K562 (cell line): ENCODE results near the gene HSPB6.

Experiments used
- BRD9 ChIP-seq: fragments of 450-650 bp; IDR thresholded peaks from 2 replicates; pipeline ENCODE4 v1.6.1; 2018; ENCODE audit warnings: low read depth; ENCODE audit not compliant: partially characterized antibody
- CTCF ChIP-seq, 3 experiments: IDR thresholded peaks in 2 of 3; conservative IDR thresholded peaks in 1 of 3; 2 replicates each; pipeline ENCODE4 v1.5.1; 2011 to 2012; ENCODE audit warnings: low read length in 3 of 3, mild to moderate bottlenecking in 3 of 3, control low read depth in 2 of 3, improper control_type of control experiment in 1 of 3, inconsistent platforms in 1 of 3, low read depth in 1 of 3, mixed read lengths in 1 of 3, moderate library complexity in 1 of 3; ENCODE audit not compliant: insufficient read depth in 2 of 3
- DMBX1 ChIP-seq: fragments of 250-450 bp; sonication (Bioruptor Pico); IDR thresholded peaks from 2 replicates; pipeline ENCODE4 v1.8.0; 2022; ENCODE audit warnings: inconsistent platforms, mild to moderate bottlenecking, moderate library complexity, borderline replicate concordance
- RBFOX2 ChIP-seq: fragments of 200-400 bp; formaldehyde crosslinking; IDR thresholded peaks from 2 replicates; pipeline ENCODE4 v1.6.1; 2017; ENCODE audit warnings: low read depth, mild to moderate bottlenecking, low read length, moderate library complexity
- U2AF1 ChIP-seq: fragments of 200-400 bp; formaldehyde crosslinking; optimal IDR thresholded peaks from 2 replicates; pipeline ENCODE3; 2017; ENCODE audit warnings: mild to moderate bottlenecking, low read depth, low read length, moderate library complexity

GRCh38 chr19:35716801-35717664 is 39.8 kb downstream of the HSPB6 start:
- peak; percentile 86 for TF ChIP-seq RBFOX2
- TF ChIP-seq DMBX1 (CRISPR knock-in tag), result peak; percentile 51; the same call in 1 of the 2 replicates
- peak; percentile 66 for TF ChIP-seq U2AF1
- TF ChIP-seq CTCF (IDR thresholded peaks at IDR 0.05 in 2 of 3, conservative IDR thresholded peaks at IDR 0.05 in 1 of 3; ENCODE audit: insufficient read depth in 2 of 3, low read depth in 1 of 3, low read length in 3 of 3), result peak; percentile 88 to 96 (median 95)
- peak; percentile 36 for TF ChIP-seq BRD9
